GM12891 (cell line): ENCODE data around the gene PTPN12.
"Not testable (repeated sequence)": the region's sequence is repeated elsewhere in the genome, so short reads cannot be mapped to it uniquely, and the experiment has no call there.

Experiments
- DNase-seq: peaks from one replicate; pipeline ENCODE4 v3.0.0; 2011; ENCODE audit warnings: low spot score; ENCODE audit not compliant: insufficient read length
- FAIRE-seq: peaks from 2 replicates; lab custom pipeline; 2011; peaks lifted over from hg19 to GRCh38; lab: Jason Lieb, UNC
- PAX5 ChIP-seq: IDR thresholded peaks from 2 replicates; pipeline ENCODE4 v1.6.1; 2011; ENCODE audit warnings: low read length, moderate library complexity, mild to moderate bottlenecking; ENCODE audit not compliant: insufficient read depth, severe bottlenecking
- POLR2A ChIP-seq: IDR thresholded peaks from 2 replicates; pipeline ENCODE4 v1.6.1; 2011; ENCODE audit warnings: low read depth, low read length, control low read depth
- POLR2AphosphoS5 ChIP-seq: IDR thresholded peaks from 2 replicates; pipeline ENCODE4 v1.6.1; 2011; ENCODE audit warnings: low read depth, low read length, control low read depth
- POU2F2 ChIP-seq: IDR thresholded peaks from 2 replicates; pipeline ENCODE4 v1.6.1; 2011; ENCODE audit warnings: low read depth, mild to moderate bottlenecking, control low read depth, low read length, moderate library complexity
- SPI1 ChIP-seq: IDR thresholded peaks from 2 replicates; pipeline ENCODE4 v1.6.1; 2011; ENCODE audit warnings: low read depth, low read length, control low read depth
- TAF1 ChIP-seq: IDR thresholded peaks from 2 replicates; pipeline ENCODE4 v1.6.1; 2011; ENCODE audit warnings: low read depth, low read length, control low read depth

PTPN12 gene

GRCh38 chr7:77538281-77539212 lies 1.5 kb downstream of the PTPN12 start:
- TF ChIP-seq PAX5, result no peak
- TF ChIP-seq SPI1, result peak; percentile 60
- no peak for TF ChIP-seq POLR2AphosphoS5
- no peak for FAIRE-seq
- no peak for DNase-seq

GRCh38 chr7:77540402-77540822 lies 3.3 kb downstream of the PTPN12 start:
- no peak for DNase-seq
- no peak for TF ChIP-seq POU2F2
- no peak for TF ChIP-seq TAF1
- no peak for TF ChIP-seq SPI1
- no peak for TF ChIP-seq POLR2A
- no peak for TF ChIP-seq POLR2AphosphoS5
- no peak for TF ChIP-seq PAX5
- no peak for FAIRE-seq

DNA sequence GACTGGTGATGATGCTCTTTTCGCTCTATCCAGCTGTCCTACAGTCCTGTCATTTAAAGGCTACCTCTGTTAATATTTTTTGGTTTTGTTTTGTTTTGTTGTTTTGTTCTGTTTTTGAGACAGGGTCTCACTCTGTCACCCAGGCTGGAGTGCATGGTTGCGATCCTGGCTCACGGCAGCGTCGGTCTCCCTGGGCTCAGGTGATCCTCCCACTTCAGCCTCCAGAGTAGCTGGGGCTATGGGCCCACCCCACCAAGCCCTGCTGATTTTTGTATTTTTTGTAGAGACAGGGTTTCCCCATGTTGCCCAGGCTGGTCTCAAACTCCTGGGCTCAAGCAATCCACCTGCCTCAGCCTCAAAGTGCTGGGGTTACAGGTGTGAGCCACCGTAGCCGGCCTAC lies 3.9 kb downstream of the PTPN12 start:
- not testable (repeated sequence) for FAIRE-seq, DNase-seq

DNA sequence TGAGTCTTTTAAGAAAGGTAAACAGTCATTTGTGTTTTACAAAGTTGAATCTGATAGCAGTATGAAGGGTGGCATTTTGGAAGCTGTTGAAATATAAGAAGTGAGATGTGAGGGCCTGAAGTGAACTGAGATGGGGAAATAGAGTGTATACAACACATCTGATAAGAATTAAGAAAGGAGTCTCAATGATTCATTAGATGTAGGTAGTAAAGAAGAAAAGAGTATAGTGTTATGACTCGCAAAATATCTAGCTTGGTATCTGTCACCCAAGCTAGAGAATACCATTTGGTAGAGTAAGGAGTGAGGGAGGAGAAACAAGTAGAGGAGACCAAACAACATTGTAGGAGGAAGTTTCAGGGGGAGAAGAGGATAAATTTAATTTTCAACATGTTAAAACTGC lies 5.3 kb downstream of the PTPN12 start:
- no peak for DNase-seq
- peak; percentile 9 for FAIRE-seq
- TF ChIP-seq POLR2AphosphoS5 (no peak), POLR2A (no peak), POU2F2 (no peak), PAX5 (no peak), SPI1 (no peak), TAF1 (no peak)

GRCh38 chr7:77542895-77543294 lies 5.8 kb downstream of the PTPN12 start:
- FAIRE-seq, result no peak
- no peak for DNase-seq
- TF ChIP-seq TAF1 (no peak), POU2F2 (no peak), POLR2AphosphoS5 (no peak), PAX5 (no peak), SPI1 (no peak), POLR2A (no peak)

GRCh38 chr7:77543910-77544309 lies 6.8 kb downstream of the PTPN12 start:
- DNase-seq, result no peak
- FAIRE-seq, result peak; percentile 84
- TF ChIP-seq POLR2AphosphoS5 (no peak), TAF1 (no peak), POU2F2 (no peak), PAX5 (no peak), POLR2A (no peak), SPI1 (peak; percentile 32; the same call in 1 of the 2 replicates)

- FAIRE-seq (no peak), DNase-seq (no peak)
- TF ChIP-seq POU2F2 (no peak), SPI1 (no peak), POLR2A (no peak), POLR2AphosphoS5 (no peak)
Measured at GRCh38 chr7:77544518-77544917, 7.4 kb downstream of the PTPN12 start.

DNA sequence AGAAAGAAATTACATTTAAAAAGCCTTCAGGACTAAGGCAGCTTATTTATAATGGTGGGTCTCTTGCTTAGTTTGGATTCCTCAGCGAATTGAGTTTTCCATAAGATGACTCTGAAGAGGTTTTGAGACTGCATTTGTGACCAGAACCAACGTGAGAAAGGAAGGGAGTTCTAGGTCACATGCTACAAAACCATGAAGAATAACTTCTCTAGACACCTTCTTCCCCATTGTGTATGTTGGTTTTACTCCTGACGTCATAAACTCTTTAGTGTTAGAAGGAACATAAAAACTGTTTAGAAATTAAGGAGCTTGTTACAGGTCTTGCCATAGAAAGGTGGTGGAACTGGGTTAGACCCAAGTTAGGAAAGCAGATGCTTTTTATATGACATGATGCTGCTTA lies 11.1 kb downstream of the PTPN12 start:
- TF ChIP-seq POLR2A, result no peak
- TF ChIP-seq PAX5, result no peak
- no peak for TF ChIP-seq SPI1
- no peak for TF ChIP-seq POU2F2
- TF ChIP-seq POLR2AphosphoS5, result no peak
- TF ChIP-seq TAF1, result no peak
- DNase-seq (no peak), FAIRE-seq (no peak)

DNA sequence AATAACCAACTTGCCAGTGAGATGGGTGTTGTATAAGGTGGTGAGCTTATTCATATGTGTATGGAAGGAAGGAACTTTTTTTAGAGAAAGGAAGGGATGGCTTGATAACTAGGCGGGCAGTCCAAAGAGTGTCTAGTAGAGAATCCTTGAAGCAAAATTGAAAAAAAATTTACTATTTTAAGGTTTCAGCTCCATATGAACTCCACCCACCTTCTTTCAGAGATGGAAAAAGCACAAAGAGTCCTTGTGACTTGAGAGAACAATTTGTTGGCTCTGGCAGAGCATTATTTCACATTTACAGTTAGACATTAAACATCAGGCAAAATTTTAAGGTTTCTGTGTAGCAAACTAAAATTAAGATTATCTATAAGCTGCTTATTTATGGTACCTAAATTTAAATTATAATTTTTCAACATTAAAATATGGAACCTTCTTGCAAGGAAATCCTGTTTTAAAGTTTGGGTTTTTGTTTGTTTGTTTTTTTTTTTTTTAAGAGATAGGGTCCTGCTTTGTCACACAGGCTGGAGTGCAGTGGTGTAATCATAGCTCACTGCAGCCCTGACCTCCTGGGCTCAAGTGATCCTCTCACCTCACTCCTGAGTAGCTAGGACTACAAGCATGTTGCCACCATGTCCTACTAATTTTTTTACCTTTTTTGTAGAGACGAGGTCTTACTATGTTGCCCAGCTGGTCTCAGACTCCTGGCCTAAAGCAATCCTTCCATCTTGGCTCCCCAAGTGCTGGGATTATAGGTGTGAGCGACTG lies 12.2 kb downstream of the PTPN12 start:
- DNase-seq, result no peak
- TF ChIP-seq SPI1 (no peak), TAF1 (no peak), POLR2AphosphoS5 (no peak), POU2F2 (no peak), PAX5 (no peak), POLR2A (no peak)
- FAIRE-seq, result no peak

DNA sequence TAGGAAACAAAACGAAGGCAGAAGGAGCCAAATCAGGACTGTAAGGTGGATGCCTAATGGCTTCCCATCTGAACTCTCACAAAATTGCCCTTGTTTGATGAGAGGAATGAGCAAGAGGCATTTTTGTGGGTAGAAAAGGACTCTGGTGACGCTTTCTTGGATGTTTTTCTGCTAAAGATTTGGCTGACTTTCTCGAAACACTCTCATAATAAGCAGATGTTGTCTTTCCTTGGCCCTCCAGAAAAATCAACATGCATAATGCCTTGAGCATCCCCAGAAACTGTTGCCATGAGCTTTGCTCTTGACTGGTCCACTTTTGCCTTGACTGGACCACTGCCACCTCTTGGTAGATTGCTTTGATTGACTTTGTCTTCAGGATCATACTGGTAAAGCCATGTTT lies 13.5 kb downstream of the PTPN12 start:
- FAIRE-seq (no peak), DNase-seq (no peak)
- TF ChIP-seq PAX5 (no peak), POU2F2 (no peak), POLR2A (no peak), SPI1 (no peak), TAF1 (no peak), POLR2AphosphoS5 (no peak)
